CD4-positive, alpha-beta T cell treated with Interferon gamma for 1 hour (primary cell): ENCODE data around the gene PIK3R4.

ENCODE experiments used
- DNase-seq: peaks from one replicate; pipeline ENCODE4 v3.0.0-alpha.2; 2020

The PIK3R4 gene

GRCh38 chr3:130687327-130687726 lies 59.3 kb downstream of the PIK3R4 start:
- no peak for DNase-seq

- DNase-seq = no peak
Observed at GRCh38 chr3:130686833-130687232, 59.8 kb downstream of the PIK3R4 start.

- DNase-seq = no peak
Observed at GRCh38 chr3:130682131-130682530, 64.5 kb downstream of the PIK3R4 start.

GRCh38 chr3:130679218-130679617 lies 67.4 kb downstream of the PIK3R4 start:
- no peak for DNase-seq

GRCh38 chr3:130677343-130677742 lies 69.3 kb downstream of the PIK3R4 start:
- no peak for DNase-seq

GRCh38 chr3:130671545-130672312 lies 74.9 kb downstream of the PIK3R4 start:
- DNase-seq = no peak

GRCh38 chr3:130669740-130670139 lies 76.9 kb downstream of the PIK3R4 start:
- DNase-seq = no peak

GRCh38 chr3:130663092-130663491 lies 83.5 kb downstream of the PIK3R4 start:
- no peak for DNase-seq

GRCh38 chr3:130662501-130662996 lies 84.1 kb downstream of the PIK3R4 start:
- DNase-seq = no peak

- DNase-seq = no peak
Observed at GRCh38 chr3:130661140-130661891, 85.3 kb downstream of the PIK3R4 start.

GRCh38 chr3:130659911-130660310 lies 86.7 kb downstream of the PIK3R4 start:
- DNase-seq = no peak

- DNase-seq = no peak
Observed at GRCh38 chr3:130658678-130659077, 88.0 kb downstream of the PIK3R4 start.

- DNase-seq = no peak
Observed at GRCh38 chr3:130656627-130657026, 90.0 kb downstream of the PIK3R4 start.

GRCh38 chr3:130654921-130655320 lies 91.7 kb downstream of the PIK3R4 start:
- no peak for DNase-seq

GRCh38 chr3:130654091-130654490 lies 92.5 kb downstream of the PIK3R4 start:
- DNase-seq = no peak

- no peak for DNase-seq
Observed at GRCh38 chr3:130649061-130649654, 97.5 kb downstream of the PIK3R4 start.

GRCh38 chr3:130648293-130648692 lies 98.3 kb downstream of the PIK3R4 start:
- no peak for DNase-seq

- no peak for DNase-seq
Observed at GRCh38 chr3:130645261-130645660, 101.4 kb downstream of the PIK3R4 start.

GRCh38 chr3:130644628-130645253 lies 101.9 kb downstream of the PIK3R4 start:
- DNase-seq = no peak

GRCh38 chr3:130640027-130640426 lies 106.6 kb downstream of the PIK3R4 start:
- no peak for DNase-seq

- DNase-seq = no peak
Observed at GRCh38 chr3:130636480-130637234, 110.0 kb downstream of the PIK3R4 start.

GRCh38 chr3:130635978-130636377 lies 110.7 kb downstream of the PIK3R4 start:
- DNase-seq = no peak

GRCh38 chr3:130635285-130635684 lies 111.3 kb downstream of the PIK3R4 start:
- no peak for DNase-seq
